GM12801 (cell line): ENCODE data around the gene IL7R.

ENCODE experiments used
- CTCF ChIP-seq: IDR thresholded peaks from one replicate; pipeline ENCODE4 v1.5.1; 2011; ENCODE audit warnings: control low read depth; ENCODE audit not compliant: insufficient read length; ENCODE audit errors: extremely low read depth

The IL7R gene

GRCh38 chr5:35877655-35878054, 21.0 kb downstream of the IL7R start:
- no peak for TF ChIP-seq CTCF

DNA sequence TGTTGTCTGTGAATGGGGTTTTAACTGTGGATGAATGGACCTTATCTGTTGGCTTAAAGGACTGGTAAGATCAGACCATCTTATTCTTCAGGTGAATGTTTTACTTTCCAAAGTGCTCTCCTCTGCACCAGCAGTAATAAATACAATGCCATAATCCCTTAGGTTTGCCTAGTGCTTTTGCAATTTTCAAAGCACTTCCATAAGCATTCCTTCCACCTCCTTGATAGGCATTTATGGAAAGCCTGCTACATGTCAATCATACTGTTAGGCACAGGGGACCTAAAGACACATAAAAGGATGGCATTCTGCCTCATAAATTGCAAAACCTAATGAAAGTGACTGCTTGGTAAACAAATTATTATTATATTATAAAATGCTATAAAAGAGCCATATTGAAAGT, 21.4 kb downstream of the IL7R start:
- TF ChIP-seq CTCF, result no peak

DNA sequence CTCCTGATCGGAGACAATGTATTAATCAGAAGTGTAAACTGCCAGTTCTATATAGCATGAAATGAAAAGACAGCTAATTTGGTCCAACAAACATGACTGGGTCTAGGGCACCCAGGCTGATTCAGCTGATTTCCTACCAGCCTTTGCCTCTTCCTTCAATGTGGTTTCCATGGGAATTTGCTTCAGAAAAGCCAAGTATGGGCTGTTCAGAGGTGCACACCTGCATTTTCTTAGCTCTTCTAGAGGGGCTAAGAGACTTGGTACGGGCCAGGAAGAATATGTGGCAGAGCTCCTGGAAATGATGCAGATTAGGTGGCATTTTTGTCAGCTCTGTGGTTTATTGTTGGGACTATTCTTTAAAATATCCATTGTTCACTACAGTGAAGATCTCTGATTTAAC, 22.4 kb downstream of the IL7R start:
- no peak for TF ChIP-seq CTCF

DNA sequence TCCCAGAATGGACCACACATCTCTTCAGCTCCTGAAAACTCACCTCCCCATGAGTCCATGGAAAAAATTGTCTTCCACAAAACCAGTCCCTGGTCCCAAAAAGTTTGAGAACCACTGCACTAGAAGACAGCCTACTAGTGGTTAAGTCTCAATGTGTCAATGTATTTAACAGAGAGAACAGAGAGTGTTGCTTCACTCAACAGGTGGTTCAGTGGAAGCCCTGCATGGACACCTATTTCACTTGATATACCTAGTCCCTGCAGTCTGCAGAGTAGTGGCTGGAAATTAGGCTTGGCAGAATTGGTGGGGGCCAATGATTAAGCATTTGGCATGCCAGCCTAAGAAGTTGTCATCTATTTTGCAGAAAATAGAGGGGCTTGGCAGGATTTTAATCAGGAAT, 23.0 kb downstream of the IL7R start:
- no peak for TF ChIP-seq CTCF

- no peak for TF ChIP-seq CTCF
Measured at GRCh38 chr5:35880156-35880555, 23.5 kb downstream of the IL7R start.

DNA sequence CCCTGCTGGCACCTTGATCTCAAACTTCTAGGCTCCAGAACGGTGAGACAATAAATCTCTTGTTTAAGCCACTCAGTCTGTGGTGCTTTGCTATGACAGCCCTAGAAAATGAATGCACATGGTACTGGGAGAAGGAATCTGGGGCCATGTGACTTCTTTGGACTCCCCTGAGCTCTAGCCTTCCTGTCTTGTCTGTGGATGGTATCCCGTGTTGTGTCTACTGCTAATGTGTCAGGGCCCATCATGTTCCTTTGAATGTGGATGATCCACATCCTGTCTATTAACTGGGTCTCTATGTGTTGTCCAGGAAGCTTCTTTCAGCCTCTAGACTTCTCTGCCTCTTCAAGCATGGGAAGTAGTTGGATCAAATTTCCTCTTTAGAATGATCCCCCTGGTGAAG, 25.1 kb downstream of the IL7R start:
- TF ChIP-seq CTCF, result no peak

DNA sequence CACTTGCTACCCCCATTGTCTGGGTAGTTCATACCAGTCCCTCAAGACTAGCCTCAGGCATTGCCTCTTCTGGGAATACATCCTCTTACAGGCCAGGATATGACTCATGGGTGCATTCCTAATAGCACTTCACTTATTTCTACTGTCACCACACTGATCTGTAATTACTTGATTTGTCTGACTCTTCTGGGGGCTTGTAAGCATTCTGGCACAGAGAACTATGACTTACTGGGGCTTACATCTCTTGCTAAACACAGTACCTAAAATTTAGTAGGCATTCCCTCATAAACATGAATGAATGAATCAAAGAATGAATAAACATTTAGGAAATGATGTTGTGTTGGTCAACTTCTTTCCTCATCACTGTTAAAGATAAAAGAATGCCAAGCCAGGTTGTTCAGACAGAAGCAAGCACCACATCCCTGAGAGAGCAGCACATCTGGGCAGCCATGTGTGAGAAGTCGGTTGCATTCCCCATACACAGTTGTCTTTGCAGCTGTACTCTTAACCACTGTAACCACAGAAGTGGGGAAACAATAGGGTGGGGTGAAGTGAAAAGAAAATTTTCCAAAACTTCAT, 27.6 kb downstream of the IL7R start:
- TF ChIP-seq CTCF, result no peak

GRCh38 chr5:35884773-35885172, 28.1 kb downstream of the IL7R start:
- TF ChIP-seq CTCF, result no peak
